Raji (cell line): ENCODE results near the gene KCNAB1.

Experiments
- POLR2A ChIP-seq: IDR thresholded peaks from 2 replicates; pipeline ENCODE4 v1.6.1; 2011; ENCODE audit warnings: low read depth, low read length, control low read depth; ENCODE audit not compliant: insufficient read depth

KCNAB1 gene

DNA sequence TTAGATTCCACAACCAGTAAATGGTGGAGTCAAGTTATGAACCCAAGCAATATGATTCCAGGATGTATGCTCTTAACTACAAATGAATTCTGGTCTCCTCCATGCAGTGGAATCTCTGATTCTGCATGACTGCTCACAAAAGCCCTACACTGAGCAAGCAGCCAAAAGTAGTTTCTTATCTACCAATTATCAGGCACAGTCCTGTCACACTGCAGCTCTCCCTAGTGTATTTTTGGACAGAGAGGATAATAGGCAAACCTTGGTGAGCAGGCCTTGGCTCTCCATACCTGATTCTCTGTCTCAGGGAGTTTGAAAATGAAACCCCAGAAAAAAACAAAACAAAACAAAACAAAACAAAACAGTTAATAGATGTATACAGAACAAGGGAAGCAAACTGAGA is 438.0 kb downstream of the KCNAB1 start:
- no peak for TF ChIP-seq POLR2A

DNA sequence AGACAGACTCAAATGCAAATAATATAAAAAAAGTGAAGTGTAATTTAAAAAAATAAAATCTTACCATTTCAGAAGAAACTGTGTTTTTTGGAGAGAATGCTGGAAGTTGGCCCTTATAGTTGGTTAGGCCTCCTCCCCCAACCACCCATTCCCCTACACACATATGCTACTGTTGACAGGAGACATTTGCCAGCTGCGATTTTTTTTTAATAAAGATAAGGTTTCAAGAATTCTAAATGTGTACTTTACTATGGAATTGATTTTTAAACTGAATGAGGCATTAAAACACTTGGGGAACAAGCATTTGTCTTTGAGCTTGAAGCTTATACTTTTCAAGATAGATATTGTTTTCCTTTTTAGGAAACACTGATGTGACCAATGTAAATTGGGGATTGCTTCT is 438.9 kb downstream of the KCNAB1 start:
- TF ChIP-seq POLR2A, result no peak

GRCh38 chr3:156561533-156561932 is 441.2 kb downstream of the KCNAB1 start:
- TF ChIP-seq POLR2A, result no peak

DNA sequence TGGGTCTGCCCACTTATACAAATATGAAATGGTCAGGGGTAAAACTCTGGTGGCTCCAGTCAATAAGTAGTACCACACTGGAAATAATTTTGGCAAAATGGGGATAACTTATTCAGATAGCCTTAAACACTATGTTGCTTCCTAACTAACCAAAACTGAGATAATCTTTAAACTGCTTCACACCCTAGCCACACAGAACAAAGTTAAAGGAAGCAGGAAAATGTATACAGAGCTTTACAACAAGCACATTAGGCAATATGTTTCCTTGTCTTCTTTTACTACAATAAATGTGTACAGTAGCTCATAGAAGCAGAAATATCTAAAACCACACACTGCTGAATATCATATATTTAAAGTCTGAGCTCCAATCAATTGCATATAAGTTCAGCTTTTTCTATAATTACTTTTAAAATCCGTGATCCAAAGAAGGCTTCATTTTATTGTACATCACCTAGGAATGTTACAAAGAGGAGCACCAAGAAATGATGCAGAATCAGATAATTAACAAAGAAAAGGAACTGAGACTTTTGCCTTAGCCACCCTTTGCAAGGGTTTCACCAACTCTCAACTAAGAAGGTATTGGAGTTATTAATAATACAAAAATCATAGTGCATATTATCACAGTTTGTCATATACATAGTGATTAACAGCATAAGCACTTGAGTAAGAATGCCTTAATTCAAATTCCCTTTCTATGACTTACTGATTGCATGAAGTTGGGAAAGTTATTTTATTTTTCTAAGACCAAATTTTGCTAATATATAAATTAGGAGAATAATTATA is 443.7 kb downstream of the KCNAB1 start:
- no peak for TF ChIP-seq POLR2A

- TF ChIP-seq POLR2A, result no peak
Measured at GRCh38 chr3:156575641-156576040, 455.3 kb downstream of the KCNAB1 start.

DNA sequence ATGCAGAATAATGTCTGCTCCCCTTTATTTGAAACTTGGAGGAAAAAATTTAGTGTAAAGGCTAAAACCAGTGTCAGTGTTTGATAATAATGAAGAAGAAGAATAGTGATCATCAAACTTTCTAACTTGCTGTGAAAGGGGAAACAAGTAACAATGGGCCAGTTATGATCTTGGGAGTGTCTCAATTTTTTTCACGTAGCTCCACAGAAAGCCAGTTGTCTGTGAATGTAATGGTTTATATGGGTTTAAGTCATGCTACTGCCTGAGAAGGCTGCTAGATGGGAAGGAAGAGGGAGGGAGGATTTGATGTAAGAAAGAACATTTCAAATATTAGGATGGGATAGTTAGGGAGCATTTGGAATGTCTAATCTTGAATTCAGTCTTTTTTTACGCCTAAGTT is 455.7 kb downstream of the KCNAB1 start:
- TF ChIP-seq POLR2A, result no peak

DNA sequence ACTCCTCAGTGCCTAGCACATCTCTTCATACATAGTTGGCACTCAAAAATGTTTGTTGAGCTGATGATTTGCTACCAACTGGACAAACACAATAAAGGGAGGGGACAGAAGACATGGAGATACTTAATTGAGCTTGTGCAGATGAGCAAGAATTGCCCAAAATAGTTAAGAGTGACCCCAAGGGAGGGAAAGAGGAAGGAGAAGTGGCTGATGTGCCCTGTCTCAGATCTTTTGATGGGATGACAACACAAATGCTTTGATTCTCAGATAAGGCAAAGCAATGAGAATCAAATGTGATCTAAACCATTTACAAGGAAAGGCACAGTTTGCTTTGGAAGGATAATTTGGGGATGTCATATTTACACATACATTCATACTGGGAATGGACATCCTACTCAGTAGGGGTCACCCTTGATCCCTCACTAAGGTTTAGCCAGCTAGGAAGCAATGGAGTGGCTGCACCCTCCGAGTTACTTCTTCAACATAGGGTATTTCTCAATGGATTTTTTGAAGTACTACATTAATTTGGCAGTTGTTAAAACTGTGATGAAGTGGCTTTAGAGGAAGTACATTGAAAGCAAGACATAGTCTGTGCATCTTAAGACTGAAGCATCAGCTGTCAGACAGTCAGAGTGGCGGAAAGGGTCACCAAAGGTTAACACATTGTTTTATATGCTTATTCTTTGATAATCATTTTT is 456.4 kb downstream of the KCNAB1 start:
- TF ChIP-seq POLR2A, result no peak

GRCh38 chr3:156577736-156578135 is 457.4 kb downstream of the KCNAB1 start:
- no peak for TF ChIP-seq POLR2A

- no peak for TF ChIP-seq POLR2A
Measured at GRCh38 chr3:156579427-156579851, 459.1 kb downstream of the KCNAB1 start.

DNA sequence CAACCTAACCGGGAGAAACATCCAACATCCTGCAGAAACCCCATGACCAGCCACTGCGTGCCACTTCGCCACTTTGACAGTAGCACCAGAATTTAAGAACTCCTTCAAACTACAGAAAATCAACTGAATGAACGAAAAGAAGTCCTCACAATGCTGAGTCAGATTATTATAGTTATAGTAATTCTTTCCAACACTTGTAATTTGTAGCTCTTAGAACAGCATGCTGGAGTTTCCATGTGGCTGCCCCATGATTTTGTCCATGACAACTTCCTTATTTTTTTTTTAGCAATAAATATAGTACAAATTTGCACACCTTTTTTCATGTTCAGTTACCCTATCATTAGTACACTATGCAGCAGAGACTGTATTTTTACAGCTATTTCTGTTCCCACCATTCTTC is 460.7 kb downstream of the KCNAB1 start:
- TF ChIP-seq POLR2A, result no peak

- no peak for TF ChIP-seq POLR2A
Measured at GRCh38 chr3:156581954-156582353, 461.6 kb downstream of the KCNAB1 start.

DNA sequence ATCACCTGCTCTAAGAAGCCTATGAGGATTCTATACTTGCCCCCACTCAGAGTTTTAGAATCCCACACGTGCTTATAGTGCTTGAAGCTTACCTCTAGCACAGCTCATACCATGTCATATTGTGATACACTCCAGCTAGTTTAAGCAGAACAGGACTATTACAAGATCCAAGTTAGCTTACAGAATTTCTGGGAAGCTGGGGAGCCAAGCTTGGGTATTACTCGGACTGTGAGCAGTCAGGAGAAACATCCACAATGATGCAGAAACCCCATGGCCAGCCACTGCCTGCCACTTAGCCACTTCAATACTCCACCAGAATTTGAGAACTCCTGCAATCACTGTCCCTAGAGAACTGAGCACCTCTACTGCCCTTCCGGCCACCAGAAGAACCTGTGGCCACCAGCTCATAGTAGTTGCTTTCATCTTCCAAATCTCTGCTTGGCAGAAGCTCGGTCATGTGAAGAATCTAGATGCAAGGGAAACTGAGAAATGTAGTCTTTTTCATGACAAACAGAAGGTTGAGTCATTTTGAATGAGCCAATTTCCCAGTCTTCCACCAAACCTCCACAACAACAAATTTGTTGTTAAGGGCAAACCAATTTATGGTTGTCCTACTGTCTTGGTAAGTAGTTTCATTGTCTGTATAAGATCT is 462.3 kb downstream of the KCNAB1 start:
- TF ChIP-seq POLR2A, result no peak

- no peak for TF ChIP-seq POLR2A
Measured at GRCh38 chr3:156583469-156583868, 463.1 kb downstream of the KCNAB1 start.

GRCh38 chr3:156586905-156587759 is 466.8 kb downstream of the KCNAB1 start:
- TF ChIP-seq POLR2A, result no peak

GRCh38 chr3:156587760-156588069 is 467.3 kb downstream of the KCNAB1 start:
- TF ChIP-seq POLR2A, result no peak
